CD4-positive, alpha-beta T cell treated with Interleukin-4 for 4 hours (primary cell): ENCODE data around the gene SGF29.
"Not testable (repeated sequence)": the region's sequence is repeated elsewhere in the genome, so short reads cannot be mapped to it uniquely, and the experiment has no call there.

ENCODE experiments used
- DNase-seq: peaks from one replicate; pipeline ENCODE4 v3.0.0-alpha.2; 2020

SGF29 gene

DNA sequence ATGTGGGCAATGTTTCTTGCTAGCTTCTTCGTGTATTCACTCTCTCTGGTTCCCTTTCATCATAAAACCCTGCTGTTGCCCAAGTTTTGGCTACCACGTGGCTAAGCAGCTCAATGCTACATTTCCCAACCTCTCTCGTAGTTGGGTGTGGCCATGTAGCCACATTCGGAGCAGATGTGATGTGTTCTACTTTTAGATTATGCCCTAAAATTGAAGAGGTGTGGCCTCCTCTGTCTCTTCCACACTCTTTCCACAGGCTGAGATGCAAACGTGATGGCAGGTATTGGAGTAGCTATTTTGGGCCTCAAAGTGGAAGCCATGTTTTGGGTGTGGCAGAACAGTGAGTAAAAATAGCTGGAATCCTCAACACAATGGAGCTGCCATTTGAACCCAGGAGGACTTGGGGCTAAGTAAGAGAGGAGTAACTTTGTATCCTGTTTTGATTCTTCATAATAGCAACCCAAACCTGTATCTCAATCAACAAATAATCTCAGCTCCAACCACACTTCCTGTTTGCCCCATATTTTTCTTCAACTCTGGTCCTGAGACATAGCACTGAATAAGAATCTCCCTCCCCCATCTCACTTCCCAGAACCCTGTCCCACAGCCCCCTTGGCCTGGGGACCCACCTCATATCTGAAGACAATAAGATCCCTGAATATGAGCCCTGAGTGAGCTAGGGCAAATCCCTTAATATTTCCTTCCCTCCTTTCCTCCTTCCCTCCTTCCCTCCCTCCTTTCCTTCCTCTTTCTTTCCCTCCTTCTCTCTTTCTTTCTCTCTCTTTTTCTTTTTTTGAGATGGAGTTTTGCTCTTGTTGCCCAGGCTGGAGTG is 19.0 kb upstream of the SGF29 start:
- DNase-seq, result peak; percentile 61

DNA sequence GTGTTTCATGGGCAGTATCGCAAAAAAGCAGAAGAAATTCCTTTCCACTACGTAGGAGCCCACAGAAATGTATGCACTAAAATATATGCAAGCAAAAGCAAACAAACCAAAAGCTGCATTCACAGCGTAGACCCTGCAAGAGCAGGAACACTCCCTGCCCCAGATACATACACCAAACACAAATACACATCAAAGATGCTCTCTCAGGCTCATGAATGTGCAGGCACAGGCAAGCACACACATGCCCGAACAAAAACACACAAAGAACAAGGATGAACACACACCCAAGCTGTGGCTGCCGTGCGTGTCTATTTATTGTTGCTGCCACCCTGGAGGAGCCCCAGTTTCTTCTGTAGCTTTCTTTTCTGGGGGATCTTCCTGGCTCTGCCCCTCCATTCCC is 16.6 kb upstream of the SGF29 start:
- no peak for DNase-seq

DNA sequence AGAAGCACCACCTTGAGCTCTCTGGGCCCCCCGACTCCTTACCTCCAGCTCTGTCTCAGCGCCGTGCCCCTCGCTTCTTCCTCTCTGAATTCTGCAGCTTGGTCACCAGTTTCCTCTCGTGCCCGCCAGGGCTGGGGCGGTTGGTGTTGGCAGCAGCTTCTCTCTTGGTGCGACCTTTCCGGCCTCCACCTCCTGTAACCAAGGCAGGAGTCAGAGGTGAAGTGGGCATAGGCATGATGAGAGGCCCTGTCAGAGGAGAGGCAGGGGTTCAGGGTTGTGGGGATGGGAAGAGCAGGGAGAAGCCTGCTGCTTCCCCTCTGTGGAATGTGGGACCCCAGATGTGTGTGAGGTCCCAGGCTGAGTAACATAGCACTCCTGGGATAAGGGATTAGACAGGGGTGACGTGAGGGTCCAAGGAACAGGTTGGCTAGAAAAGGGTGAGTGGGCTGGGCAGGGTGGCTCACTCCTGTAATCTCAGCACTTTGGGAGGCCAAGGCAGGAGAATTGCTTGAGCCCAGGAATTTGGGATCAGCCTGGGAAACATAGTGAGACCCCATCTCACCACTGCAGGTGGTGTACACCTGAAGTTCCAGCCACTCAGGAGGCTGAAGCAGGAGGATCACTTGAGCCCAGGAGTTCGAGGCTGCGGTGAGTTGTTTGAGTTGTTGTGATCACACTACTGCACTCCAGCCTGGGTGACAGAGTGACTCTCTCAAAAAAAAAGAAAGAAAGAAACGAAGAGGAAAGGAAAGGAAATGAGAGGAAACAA is 15.6 kb upstream of the SGF29 start:
- no peak for DNase-seq

DNA sequence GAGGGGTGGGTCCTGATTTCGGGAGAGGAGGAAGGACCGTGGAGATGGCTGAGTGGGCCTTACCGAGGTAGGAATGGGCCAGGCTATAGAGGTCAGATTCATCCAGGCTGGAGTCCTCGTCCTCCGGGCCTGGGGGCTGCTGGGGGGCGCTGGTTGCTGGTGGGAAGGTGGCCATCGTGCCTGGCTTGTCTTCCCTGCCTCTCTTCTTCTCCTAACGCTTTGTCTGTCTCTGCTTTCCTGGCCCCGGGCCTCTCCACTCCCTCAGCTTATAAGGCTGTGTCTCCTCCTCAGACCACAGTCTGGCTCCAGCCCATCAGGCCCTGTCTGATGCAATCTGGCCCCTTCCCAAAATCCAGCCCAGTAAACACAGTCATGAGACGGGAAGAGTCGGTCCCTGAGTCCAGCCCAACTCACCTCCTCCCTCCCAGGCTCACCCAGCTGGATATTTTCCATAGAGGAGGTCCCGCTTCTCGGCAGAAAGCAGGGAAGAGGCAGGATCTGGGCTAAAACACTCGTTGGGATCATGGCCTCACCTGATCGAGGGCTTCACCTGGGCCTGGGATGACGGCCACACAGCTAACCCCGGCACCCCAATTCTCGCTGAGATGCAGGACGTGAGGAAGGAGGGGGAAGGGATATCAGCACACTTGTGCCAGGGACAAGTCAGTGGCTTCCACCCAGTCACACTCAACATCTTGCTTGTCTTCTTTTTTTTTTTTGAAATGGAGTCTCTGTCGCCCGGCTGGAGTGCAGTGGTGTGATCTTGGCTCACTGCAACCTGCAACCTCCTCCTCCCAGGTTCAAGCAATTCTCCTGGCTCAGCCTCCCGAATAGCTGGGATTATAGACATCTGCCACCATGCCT is 14.8 kb upstream of the SGF29 start, which contains the start of gene NUPR1:
Gene NUPR1, minus strand, starts transcription at position 242 of the 864 bp plus-strand sequence. Its CDS starts 67 bp downstream, at position 175.
- DNase-seq, result no peak

DNA sequence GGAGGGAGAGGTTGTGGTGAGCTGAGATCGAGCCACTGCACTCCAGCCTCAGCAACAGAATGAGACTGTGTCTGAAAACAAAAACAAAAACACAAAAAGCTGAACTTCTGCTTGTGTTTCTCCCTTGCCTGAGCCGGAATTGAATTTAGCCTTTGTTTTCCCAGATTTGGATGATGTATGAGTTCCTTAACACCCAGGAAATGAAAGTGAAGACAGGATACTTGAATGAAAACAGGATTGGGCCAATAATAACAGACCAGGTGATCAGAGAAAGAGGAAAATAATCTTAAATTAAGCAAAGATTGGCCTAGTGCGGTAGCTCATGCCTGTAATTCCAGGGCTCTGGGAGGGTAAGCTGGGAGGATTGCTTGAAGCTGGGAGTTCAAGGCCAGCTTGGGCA is 13.4 kb upstream of the SGF29 start:
- no peak for DNase-seq

DNA sequence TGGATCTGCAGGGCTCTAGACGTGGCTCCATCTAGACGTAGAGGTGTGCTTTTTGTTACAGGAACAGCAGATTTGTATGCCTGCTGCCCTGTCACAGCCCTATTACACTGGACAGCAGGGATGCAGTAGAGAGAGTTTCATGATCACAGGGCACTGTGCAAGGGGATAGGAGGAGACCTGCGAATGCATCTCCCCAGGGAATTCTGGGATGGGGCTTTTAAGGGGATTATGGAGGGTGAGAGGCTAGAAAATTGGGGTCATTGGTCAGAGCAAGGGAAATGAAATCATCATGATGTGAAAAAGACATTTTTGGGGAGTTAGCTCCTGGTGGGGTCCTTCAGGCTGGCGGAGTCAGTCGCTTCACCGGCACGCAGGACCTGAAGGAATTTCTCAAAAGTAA is 11.1 kb upstream of the SGF29 start:
- DNase-seq, result no peak

DNA sequence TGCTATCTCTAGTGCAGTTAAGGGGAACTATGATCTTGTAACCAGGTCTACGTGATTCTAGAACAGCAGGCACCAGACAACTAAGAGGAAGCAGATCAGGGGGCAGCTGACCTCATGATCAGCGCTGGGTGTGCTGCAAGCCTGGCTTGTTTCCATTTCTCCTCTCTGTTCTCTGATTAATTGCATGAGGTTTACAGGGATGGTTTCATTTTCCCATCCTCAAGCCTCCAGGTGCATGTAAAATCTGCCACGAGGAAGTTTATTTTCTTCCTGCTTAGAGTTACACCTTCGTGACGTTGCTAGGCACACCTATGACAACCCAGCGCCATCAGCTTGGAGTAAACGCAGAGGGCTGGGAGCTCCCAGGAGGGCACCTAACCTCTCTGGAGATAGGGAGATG is 10.6 kb upstream of the SGF29 start:
- DNase-seq, result no peak

DNA sequence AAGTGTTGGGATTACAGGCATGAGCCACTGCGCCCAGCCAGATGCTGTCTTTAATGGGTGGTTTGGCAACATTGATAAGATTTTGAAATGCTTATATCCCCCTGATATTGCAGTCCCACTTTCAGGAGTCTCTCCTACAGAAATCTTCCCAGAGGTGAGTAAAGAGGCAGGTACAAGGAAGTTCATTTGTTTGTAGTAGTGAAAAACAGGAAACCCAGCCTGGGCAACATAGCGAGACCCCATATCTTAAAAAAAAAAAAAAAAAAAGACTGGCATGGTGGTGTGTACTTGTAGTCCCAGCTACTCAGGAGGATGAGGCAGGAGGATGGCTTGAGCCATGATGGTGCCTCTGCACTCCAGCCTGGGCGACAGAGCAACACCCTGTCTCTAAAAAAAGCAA is 8.7 kb upstream of the SGF29 start:
- no peak for DNase-seq

DNA sequence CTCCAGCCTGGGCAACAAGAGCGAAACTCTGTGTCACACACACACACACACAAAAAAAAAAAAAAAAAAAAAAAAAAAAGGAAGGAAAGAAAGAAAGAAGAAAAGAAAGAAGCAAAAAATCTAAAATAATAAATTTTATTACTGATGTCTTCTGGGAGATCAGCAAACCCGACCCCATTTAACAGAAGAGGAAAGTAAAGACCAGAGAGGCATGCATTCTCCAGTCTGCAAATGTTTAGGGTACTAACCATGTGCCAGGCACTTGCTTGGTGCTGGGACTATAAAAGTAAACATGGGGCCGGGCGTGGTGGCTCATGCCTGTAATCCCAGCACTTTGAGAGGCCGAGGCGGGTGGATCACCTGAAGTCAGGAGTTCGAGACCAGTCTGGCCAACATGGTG is 7.8 kb upstream of the SGF29 start:
- not testable (repeated sequence) for DNase-seq

DNA sequence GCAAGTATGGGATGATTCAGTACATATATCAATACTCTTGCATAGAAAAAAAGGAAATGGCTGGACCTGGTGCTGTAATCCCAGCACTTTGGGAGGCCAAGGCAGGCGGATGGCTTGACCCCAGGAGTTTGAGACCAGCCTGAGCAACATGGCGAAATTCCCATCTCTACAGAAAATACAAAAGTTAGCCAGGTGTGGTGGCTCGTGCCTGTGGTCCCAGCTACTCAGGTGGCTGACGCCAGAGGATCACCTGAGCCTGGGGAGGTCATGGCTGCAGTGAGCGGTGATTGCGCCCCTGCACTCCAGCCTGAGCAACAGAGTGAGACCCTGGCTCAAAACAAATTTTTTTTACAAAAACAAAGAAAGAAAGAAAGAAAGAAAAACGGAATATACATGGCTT is 7.1 kb upstream of the SGF29 start:
- no peak for DNase-seq

DNA sequence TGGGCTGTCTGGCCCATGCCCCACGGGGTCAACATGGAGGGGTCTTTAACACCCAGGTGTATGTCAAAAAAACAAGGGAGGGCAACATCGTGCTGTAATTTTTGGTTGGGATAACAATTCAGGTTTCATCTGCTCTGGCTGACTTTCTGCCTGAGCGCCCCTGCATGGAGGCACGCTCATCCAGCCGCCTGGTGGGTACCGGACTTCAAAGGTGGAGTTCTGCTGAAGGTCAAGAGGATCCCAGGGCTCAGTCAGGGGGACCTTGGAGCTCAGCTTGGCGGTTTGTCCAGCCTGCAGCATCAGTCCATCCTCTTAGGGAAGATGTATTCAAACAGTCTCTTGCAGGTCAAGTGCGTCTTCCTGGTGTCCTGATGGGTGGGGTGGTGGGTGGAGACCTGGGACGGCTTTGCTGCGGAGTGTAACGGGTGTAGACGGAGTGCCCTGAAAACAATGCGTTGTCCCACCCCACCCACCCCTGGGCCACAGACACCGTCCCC is 5.4 kb upstream of the SGF29 start:
- no peak for DNase-seq

DNA sequence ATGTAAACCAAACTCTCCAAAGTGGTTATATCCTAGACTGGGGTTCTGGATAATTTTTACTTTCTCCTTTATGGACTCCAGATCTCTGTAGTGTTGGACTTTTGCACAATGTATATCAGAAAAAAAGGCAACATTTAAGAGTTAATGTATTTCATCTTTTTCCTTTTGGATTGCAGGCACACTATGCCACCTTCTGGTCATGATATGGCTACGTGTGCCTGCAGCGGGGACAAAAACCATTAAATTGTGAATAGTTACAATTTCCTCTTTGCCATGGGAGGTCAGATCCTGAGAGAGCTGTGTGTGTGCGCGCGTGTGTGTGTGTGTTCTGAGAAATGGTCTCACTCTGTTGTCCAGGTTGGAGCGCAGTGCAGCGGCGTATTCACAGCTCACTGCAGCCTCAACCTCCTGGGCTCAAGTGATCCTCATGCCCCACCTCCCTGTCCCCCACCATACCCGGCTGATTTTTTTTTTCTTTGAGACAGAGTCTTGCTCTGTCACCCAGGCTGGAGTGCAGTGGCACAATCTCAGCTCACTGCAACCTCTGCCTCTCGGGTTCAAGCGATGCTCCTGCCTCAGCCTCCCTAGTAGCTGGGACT is 4.3 kb upstream of the SGF29 start:
- DNase-seq, result peak; percentile 35

DNA sequence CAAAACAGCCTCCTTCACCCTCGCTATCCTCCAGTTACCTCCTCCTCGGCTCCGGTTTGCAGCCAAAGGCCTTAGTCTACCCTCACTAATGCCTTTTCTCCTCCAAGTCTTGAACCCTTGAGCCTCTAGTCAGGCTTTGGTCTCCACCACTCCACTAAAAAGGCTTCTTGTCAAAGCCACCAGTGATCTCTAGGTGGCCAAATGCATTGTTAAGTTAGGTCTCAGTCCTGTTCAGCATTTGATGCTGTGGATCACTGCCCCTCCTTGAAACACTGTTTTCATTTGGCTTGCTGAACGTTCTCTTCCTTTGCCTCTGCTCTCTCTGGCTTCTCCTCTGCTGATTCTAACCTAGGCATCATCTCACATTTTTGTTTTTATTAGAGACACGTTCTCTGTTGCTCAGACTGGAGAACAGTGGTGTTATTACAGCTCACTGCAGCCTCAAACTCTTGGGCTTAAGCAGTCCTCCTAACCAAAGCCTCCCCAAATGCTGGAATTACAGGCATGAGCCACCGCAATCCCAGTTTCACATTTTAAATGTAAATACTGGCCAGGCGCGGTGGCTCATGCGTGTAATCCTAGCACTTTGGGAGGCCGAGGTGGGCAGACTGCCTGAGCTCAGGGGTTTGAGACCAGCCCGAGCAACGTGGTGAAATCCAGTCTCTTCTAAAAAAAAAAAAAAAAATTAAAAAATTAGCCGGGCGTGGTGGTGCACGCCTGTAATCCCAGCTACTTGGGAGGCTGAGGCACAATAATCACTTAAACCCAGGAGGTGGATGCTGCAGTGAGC is 1.1 kb downstream of the SGF29 start:
- no peak for DNase-seq

DNA sequence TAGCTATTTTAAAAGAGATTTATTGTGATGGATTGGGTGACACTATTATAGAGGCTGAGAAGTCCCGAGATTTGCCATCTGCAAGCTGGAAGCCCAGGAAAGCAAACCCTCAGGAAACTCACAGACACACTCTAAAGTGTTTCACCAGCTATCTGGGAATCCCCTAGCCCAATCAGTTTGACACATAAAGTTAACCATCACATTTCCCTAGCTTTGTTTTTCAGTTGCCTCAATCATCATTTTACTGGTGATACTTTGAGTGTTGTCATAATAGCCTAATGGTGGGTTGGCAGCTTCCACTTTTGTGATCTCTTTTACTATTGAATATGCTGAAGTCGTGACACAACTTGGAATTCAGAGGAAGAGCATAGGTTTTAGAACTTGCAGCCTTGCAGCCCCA is 1.8 kb downstream of the SGF29 start:
- DNase-seq, result no peak

DNA sequence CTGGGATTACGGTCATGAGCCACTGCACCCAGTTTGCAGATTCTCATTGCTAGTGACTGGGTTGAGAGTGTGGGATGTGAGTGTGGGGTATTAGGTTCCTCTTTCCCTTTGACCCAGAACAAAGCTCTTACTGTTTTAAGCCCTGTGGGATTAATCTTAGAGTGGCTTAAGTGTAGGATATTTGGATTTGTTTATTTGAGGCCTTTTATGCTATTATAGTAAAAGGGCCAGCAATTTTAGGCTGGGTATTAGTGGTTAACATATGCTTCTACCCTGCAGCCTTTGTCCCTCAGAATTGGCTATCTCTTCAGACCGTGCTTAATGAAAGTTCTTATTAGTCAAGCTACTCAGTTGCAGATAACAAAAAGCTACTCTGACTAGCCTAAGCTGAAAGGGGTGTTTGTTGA is 3.2 kb downstream of the SGF29 start:
- no peak for DNase-seq

DNA sequence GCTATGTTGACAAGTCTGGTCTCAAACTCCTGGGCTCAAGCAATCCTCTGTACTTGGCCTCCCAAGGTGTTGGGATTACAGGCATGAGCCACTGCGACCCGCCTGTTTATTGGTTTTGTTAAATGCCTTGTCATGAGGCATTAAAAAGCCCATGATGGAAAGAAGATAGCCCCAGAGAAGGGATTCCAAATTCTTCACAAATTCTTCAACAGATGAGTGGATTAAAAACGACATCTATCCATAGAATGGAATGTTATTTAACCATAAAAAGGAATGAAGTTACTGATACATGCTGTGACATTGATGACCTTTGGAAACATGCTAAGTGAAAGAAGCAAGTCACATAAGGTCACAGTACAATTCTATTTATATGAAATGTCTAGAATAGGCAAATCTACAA is 4.7 kb downstream of the SGF29 start:
- no peak for DNase-seq

DNA sequence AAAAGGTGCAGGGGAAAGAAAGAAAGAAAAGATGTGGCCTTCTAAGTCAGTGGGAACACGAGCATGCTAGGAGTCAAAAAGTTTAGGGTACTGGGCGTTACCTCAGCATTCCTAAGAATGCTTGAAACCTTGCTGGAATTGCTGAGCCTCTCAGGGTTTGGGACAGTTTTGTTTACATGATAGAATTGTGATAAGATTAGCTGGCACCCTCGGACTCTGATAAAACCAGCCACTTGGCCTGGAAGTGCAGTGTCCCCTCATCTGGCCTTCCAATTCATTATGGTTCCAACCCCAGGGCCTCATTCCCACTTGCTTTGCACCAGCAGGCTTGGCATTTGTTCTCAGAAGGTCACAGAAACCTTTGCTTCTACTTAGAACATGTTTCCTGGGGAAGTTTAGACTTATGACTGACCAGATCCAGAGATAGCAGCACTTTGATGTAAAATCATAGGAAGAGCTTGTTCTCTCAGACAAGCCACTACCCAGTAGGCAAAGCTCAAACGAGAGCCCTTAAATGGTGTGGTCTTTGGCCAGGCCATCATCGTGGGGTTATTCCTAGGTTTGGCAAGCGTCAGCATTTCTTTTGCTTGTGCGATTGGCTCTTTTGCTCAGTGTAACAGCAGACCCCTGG is 8.0 kb downstream of the SGF29 start:
- no peak for DNase-seq

DNA sequence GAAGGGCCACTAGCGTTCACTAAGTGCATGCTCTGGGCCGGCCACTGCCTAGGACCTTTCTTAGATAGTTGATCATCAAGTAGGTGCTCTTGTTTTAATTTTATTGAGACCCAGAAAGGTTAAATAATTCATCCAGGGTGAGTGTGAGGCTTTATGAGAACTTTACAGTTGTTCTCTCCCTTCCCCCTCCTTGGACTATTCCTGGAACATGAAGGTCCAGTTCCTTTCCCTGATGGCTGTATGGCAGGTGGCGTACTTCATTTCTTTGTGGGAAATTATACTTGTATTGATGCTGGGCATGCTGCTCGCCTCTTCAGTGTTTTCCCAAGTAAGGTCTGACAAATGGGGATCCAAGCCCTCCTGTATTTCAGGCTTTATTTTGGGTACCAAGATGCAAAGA is 8.5 kb downstream of the SGF29 start:
- no peak for DNase-seq

DNA sequence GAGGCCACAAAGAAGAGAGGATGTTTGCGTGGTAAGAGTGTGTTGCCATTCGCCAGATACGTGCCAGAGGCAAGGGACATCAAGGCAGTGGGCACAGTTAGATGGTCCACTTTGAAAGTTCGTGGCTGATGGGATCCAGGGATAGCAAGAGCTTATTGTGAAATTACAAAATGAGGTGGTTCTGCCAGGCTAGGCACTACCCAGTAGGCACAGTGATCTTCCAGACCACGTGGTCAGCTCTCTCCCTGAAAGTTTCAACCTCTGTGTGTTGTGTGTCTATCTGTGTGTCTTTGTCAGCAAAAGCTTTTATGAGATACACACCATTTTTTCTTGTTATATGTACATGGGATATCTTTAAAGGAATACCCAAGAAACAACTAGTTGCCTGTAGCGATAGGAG is 9.5 kb downstream of the SGF29 start:
- DNase-seq, result no peak

DNA sequence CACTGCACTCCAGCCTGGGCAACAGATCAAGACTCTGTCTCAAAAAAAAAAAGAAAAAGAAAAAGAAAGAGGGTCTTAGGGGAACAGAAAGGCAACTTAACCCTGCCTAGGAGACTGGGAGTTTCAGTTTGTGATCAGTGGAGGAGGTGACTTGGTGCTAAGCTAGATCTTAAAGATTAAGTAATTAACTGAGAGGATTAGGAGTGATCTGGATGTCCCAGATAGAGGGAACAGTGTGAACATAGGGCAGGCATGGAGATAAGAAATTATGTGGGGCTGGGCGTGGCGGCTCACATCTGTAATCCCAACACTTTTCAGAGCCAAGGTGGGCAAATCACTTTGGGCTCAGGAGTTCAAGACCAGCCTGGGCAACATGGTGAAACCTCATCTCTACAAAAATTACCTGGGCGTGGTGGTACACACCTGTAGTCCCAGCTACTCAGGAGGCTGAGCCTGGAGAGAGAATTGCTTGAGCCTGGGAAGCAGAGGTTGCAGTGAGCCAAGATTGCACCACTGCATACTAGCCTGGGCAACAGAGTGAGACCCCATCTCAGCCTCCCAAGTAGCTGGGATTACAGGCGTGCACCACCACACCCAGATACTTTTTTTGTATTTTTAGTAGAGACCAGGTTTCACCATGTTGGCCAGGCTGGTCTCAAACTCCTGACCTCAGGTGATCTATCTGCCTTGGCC is 12.7 kb downstream of the SGF29 start:
- DNase-seq, result not testable (repeated sequence)

DNA sequence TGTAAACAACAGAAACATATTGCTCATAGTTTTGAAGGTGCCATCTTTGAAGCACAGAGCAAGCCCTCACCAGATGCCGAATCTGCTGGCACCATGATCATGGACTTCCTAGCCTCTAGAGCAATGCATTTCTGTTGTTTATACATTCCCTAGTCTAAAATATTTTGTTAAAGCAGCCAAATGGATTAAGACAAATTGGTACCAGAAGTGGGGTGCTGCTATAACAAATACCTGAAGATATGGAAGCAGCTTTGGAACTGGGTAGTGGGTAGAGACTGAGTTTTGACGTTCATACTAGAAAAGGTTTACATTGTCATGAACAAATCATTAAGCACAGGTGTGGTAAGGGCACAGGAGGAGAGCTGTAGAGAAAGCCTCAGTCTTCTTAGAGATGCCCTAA is 13.6 kb downstream of the SGF29 start:
- no peak for DNase-seq
